Amniotic stem cell (primary cell): ENCODE results near the gene TFB2M.
A peak's percentile ranks its signal among the peaks of the same experiment; 100 is the strongest.
"Not testable (repeated sequence)": the region's sequence is repeated elsewhere in the genome, so short reads cannot be mapped to it uniquely, and the experiment has no call there.

Experiments
- DNase-seq: peaks from one replicate; lab custom pipeline; 2025; lab: John Stamatoyannopoulos, UW

The TFB2M gene

DNA sequence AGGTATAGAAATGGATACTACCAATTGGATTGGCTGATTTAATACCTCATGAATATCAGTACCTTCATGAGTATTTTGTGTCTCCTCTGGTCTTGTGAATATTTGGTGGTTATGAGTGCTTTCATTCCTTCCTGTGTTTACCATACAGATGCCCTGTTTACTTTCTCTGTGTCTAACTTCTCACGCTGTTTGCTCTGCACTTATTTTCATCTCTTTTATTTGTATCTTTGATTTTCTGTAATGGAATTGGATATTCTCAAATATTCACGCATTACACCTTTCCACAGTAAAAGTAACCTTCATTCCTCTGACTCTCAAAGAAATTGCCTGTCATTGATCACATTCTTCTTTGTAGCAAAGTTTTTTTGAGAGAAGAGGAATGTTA is 17.0 kb upstream of the TFB2M start:
- DNase-seq = no peak

DNA sequence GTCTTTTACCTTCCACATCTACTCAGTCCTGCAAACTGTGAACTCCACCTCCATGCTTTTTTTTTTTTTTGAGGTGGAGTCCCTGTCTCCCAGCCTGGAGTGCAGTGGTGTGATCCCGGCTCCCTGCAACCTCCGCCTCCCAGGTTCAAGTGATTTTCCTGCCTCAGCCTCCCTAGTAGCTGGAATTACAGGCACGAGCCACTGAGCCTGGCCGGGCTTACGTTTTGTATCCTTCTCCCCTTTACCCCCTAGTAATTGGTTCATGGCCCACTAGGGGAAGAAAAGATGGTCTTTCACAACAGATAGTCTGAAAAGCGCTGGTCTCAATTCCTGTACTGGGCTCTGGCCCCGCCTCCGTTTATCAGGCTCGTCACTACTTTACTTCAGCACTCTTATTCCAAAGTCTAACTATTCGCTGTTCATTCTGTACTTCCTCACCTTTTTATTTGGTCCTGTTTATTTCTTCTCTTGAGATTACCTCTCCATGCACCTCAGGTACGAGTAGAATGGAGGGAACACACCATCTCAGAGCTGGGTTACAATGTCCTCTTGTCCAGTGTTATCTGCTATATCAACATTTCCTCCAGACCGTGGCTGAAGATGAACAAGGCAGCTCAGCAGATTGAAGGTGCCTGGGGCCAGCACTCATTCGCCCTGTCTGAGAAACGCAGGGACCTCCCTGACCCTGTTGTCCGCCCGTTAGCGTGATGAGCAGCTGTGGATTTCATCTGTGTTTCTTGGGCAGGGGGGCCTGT is 16.4 kb upstream of the TFB2M start:
- no peak for DNase-seq

DNA sequence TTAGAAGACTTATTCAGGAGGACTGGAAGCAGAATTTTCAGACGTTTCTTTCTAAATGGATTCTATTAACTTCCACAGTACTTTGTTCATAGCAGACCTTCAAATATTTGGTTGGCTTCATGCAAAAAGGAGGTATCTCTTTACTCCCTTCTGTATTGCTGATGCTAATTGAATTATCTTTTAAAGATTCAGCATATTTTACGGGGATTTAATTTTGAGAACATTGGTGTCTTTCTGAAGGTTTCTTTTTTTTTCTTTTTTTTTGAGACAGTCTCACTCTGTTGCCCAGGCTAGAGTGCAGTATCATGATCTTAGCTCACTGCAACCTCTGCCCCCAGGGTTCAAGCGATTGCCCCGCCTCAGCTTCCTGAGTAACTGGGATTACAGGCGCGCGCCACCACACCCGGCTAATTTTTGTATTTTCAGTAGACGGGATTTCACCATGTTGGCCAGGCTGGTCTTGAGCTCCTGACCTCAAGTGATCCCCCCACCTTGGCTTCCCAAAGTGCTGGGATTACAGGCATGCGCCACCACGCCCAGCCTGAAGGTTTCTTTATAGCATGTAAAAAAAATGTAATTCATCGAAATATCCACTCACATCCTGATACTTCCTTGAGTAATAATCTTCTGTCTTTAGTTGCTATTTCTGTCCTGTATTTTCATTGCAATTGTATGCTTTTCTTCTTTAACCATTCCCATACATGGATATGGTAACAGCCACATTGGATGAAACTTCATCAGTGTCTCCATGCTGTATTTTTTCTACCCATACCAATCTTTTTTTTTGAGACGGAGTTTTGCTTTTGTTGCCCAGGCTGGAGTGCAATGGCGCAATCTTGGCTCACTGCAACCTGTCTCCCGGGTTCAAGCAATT is 14.7 kb upstream of the TFB2M start:
- DNase-seq = no peak

DNA sequence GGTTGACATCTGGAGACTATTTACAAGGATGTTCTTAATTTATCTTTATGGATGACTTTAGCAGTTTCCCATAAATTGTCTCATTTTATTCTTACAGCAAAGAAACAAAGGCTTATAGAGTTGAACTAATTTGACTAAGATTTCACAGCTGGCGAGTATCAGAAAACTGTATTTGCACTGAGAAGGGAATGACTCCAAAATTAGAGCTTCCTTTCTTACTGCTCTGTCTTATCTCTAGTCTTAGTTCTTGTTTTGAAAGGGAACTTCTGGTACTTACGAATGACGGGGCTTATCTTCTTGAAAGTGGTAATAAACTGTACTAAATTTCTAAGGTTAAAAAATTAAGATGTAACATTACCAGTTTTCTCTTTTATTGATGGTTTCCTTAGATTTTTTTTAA is 13.8 kb upstream of the TFB2M start:
- no peak for DNase-seq

GRCh38 chr1:246577720-246578106 is 11.7 kb upstream of the TFB2M start:
- DNase-seq = no peak

DNA sequence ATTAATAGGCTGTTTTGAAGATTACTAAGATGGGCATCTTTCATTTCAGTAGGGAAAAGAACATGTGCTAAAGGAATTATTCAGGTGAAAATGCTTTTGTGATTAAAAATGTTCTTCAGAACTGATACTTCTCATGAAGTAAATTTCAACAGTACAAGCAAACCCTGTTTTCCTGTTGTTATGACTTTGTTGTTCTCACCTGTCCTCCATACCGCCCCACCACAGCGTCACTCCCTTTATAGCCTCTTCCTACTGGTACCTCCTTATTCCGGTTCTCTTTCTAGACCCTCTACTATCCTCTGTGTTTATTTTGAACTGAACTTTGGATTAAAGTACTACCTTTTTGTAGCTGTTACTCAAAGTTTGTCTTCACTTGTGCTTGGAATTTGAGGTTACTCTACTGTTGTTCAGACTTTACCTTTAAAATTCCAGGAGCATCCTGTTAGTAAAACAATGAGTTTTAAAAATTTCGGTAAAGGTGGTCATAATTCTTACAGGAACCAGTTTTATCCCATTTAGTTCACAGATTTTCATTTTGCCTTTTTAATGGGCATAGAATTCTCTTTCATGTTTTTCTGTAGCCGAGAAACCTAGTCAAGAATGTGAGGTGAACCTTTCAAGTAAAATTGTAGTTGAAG is 11.1 kb upstream of the TFB2M start:
- no peak for DNase-seq

- DNase-seq = no peak
Observed at GRCh38 chr1:246576709-246577032, 10.6 kb upstream of the TFB2M start.

DNA sequence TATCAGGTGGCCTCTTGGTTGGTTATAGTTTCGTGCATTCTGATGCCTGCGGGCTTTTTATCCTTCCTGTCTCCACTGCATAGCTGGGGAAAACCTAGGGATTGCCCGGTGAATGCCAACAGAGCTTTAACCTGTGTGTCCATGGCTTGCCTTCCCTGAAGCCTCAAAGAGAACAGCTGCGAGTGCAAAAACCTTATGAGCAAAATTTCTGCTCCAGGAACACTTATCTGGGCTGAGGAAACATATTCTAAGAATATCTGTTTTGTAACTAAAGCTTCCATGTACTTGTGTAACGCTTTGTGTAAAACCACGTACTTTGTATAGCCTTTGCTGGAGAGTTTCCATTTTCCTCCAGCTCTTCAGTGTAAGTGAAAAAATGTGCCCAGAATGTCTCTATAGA is 7.4 kb upstream of the TFB2M start:
- DNase-seq = no peak

GRCh38 chr1:246572785-246573184 is 6.7 kb upstream of the TFB2M start:
- DNase-seq = no peak

DNA sequence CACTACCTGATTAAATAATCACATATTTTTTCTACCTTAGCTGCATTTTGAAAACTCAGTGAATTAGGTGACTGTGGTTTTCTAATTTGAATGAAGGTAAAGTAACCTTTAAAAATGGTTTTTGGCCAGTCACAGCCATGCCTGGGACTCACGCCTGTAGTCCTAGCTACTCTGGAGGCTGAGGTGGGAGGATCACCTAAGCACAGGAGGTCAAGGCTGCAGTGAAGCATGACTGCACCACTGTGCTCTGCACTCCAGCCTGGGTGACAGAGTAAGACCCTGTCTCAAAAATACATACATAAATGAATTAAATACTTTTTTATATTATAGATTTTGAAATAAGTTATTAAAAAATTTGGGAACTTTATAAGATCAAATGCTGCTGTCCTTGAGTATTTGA is 5.9 kb upstream of the TFB2M start:
- DNase-seq = no peak

DNA sequence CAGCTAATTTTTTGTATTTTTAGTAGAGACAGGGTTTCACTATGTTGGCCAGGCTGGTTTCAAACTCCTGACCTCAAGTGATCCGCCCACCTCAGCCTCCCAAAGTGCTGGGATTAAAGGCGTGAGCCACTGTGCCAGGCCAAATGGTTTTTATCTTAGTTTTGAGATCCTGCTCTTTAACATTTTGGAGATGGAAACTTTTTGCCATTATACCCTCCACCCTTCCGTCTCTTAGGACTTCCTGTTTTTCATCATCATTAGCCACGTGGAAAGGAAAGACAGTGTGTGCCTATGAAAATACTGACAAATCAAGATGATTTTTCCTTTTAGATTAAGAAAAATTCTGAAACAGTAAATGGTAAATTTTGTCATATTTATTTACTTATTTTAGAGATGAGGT is 5.2 kb upstream of the TFB2M start:
- not testable (repeated sequence) for DNase-seq

GRCh38 chr1:246569248-246570238 is 3.5 kb upstream of the TFB2M start:
- DNase-seq = no peak

GRCh38 chr1:246567646-246568235 is 1.7 kb upstream of the TFB2M start:
- DNase-seq = no peak

DNA sequence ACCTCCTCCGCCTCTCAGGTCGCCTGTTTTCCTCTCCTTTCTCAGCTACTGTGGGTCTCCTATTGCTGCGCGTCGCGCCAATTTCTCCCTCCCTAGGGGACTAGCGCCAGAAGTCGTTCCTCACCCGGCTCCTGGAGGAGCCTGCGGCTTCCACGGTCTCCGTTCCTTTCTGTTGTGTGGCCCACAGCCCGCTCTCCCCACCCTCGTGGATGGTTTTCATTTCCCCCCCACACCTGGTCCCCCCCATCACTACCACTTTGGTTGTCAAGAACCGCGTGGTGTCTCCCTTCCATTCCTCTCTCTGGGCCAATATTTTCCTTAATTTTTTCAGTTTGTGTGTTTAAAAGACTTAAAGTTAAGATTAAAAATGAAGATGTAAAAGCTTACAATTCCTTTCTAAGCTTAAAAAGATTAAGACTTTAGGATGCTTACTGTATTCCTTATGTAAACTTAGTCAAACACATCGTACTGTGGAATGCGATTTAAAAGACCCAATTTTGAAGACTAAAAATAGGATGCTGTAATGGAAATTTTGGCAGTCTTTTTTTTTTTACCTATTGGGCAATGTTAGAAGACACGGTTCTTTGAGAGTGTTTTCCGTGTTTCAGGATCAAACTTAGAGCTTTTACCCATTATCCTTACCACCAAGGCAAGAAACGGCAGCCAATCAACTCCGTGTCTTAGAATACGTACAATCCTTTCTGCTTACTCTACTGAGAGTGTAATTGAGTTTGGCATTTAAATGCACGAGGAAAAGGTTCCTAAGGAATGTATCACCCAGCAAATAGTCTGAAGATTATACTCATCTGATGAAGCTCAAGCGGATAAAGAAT is 968 bp upstream of the TFB2M start:
- DNase-seq = peak; percentile 79

- DNase-seq = no peak
Observed at GRCh38 chr1:246565751-246566127, 322 bp downstream of the TFB2M start.

DNA sequence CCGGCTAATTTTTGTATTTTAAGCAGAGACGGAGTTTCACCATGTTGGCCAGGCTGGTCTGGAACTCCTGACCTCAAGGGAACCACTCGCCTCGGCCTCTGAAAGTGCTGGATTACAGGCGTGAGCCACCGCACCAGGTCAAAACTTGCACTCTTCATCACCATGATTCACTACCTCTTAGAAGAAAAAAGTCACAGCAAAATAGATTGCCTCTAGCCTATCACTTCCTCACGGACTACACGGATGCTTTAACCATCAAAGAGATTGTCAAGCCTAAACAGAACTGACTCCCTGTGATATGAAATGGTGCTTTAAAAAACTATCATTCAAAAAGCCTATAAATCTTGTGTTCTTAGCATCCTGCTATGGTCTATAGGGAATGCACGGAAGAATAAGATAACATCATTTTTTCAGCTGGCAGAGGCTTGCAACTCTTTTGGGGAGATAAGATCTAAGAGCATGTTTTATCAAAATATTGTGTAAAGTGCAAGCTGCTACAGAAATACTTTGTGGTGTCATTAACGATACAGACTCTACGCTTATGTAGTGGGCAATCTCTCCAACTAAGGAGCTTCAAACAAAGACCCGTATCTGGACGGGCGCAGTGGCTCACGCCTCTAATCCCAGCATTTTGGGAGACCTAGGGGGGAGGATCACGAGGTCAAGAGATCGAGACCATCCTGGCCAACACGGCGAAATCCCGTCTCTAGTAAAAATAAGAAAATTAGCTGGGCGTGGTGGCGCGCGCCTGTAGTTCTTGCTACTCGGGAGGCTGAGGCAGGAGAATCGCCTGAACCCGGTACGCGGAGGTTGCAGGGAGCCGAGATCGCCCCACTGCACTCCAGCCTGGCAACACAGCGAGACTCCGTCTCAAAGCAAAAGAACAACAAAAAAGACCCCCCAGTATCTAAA is 966 bp downstream of the TFB2M start:
- no peak for DNase-seq

GRCh38 chr1:246560833-246561232 is 5.2 kb downstream of the TFB2M start:
- not testable (repeated sequence) for DNase-seq

DNA sequence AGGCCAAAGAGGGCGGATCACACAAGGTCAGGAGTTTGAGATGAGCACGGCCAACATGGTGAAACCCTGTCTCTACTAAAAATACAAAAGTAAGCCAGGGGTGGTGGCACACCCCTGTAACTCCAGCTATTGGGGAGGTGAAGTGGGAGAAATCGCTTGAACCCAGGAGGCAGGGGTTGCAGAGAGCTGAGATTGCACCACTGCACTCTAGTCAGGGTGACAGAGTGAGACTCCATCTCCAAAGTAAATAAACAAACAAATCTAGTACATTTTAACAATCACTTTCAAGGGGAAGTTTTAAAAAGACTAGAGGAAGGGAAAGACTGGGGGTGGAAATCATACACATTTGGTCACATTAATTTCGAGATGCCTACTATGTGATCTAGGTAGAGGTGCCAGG is 6.8 kb downstream of the TFB2M start:
- DNase-seq = no peak

DNA sequence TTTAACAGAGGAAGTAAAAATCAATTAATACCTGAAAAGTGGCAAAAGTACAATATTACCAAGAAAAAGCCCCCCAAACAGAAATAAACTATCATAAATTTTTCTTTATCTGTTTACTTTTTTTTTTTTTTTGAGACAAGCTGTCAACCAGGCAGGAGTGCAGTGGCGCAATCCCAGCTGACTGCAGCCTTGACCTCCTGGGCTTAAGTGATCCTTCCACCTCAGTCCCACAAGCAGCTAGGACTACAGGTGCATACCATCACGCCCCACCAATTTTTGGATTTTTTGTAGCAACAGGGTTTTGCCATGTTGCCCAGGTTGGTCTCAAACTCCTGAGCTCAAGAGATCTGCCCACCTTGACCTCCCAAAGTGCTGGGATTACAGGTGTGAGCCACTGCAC is 8.0 kb downstream of the TFB2M start:
- no peak for DNase-seq

DNA sequence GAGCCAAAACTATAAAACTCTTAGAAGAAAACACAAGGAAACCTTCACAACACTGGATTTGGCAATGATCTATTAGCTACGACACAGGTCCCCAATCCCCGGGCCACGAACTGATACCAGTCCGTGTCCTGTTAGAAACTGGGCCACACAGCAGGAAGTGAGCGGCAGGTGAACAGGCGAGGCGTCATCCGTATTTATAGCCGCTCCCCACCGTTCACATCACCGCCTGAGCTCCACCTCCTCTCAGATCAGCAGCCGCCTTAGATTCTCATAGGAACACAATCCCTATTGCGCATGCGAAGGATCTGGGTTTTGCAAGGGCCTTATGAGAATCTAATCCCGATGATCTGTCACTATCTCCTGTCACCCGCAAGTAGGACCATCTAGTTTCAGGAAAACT is 11.9 kb downstream of the TFB2M start:
- no peak for DNase-seq
